ENCODE results near the gene F2RL1.

Gene F2RL1

DNA sequence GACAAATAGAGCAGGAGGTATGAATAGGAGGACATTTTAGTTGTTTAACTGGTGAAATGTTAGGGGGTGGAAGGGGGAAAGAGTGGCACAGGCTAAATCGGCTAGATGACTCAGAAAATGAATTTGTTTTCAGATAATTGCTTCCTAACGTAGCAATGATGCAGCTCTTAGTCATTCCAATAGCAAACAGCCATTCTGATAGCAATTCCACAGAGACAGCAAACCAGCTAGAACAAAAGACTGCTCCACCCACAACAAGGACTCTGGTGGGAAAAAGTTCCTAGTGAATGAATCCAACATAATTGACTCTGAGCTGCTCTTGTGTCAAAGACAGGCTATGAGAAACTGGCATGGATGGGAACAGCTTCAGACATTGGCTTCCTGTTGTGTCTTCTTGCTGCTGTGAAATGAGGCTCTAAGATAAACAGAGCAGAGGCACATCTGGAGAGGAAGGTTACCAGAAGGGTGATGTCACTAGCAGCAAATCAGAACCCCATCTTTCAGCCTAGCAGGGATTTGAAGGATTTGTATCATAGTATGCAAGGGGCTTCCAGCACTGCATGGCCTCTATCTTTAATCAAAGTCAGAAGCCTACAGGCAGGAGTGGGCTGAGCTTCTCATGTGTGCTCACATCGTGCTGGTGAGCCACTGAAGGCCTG lies 28.1 kb upstream of the F2RL1 start (continued):
- TF ChIP-seq ZNF610 (tag by site-specific recombination; IDR thresholded peaks at IDR 0.05; ENCODE audit: borderline replicate concordance): no peak
- no peak for TF ChIP-seq ZNF621 (tag by site-specific recombination; IDR thresholded peaks at IDR 0.05)
- TF ChIP-seq ZNF571 (tag by site-specific recombination; IDR thresholded peaks at IDR 0.05): no peak
- peak; percentile 72 for TF ChIP-seq KLF8 (tag by site-specific recombination; IDR thresholded peaks at IDR 0.05)
- no peak for TF ChIP-seq BCL11B (tag by site-specific recombination; IDR thresholded peaks at IDR 0.05; ENCODE audit: low read depth)
- TF ChIP-seq ZNF341 (tag by site-specific recombination; IDR thresholded peaks at IDR 0.05; ENCODE audit: low read depth): peak; percentile 50; the same call in 1 of the 2 replicates
- TF ChIP-seq, protein P1, sequence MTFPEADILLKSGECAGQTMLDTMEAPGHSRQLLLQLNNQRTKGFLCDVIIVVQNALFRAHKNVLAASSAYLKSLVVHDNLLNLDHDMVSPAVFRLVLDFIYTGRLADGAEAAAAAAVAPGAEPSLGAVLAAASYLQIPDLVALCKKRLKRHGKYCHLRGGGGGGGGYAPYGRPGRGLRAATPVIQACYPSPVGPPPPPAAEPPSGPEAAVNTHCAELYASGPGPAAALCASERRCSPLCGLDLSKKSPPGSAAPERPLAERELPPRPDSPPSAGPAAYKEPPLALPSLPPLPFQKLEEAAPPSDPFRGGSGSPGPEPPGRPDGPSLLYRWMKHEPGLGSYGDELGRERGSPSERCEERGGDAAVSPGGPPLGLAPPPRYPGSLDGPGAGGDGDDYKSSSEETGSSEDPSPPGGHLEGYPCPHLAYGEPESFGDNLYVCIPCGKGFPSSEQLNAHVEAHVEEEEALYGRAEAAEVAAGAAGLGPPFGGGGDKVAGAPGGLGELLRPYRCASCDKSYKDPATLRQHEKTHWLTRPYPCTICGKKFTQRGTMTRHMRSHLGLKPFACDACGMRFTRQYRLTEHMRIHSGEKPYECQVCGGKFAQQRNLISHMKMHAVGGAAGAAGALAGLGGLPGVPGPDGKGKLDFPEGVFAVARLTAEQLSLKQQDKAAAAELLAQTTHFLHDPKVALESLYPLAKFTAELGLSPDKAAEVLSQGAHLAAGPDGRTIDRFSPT (tag by site-specific recombination; IDR thresholded peaks at IDR 0.05): peak; percentile 68
- TF ChIP-seq ZNF132 (tag by site-specific recombination; IDR thresholded peaks at IDR 0.05; ENCODE audit: borderline replicate concordance): no peak
- TF ChIP-seq ZNF423 (tag by site-specific recombination; IDR thresholded peaks at IDR 0.05): no peak
- TF ChIP-seq ZEB2 (tag by site-specific recombination; IDR thresholded peaks at IDR 0.05): peak; percentile 98
- no peak for TF ChIP-seq ZNF433 (tag by site-specific recombination; IDR thresholded peaks at IDR 0.05; ENCODE audit: low read depth)
- TF ChIP-seq, protein P2, sequence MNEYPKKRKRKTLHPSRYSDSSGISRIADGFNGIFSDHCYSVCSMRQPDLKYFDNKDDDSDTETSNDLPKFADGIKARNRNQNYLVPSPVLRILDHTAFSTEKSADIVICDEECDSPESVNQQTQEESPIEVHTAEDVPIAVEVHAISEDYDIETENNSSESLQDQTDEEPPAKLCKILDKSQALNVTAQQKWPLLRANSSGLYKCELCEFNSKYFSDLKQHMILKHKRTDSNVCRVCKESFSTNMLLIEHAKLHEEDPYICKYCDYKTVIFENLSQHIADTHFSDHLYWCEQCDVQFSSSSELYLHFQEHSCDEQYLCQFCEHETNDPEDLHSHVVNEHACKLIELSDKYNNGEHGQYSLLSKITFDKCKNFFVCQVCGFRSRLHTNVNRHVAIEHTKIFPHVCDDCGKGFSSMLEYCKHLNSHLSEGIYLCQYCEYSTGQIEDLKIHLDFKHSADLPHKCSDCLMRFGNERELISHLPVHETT (tag by site-specific recombination; IDR thresholded peaks at IDR 0.05): peak; percentile 82
- TF ChIP-seq ZNF112 (tag by site-specific recombination; IDR thresholded peaks at IDR 0.05): no peak
- no peak for TF ChIP-seq ZNF514 (tag by site-specific recombination; IDR thresholded peaks at IDR 0.05)
- 0 out of 2 replicates have a peak, but pooled peaks have one; percentile 51 for TF ChIP-seq ZSCAN23 (tag by site-specific recombination; IDR thresholded peaks at IDR 0.05)
- TF ChIP-seq, protein P3, sequence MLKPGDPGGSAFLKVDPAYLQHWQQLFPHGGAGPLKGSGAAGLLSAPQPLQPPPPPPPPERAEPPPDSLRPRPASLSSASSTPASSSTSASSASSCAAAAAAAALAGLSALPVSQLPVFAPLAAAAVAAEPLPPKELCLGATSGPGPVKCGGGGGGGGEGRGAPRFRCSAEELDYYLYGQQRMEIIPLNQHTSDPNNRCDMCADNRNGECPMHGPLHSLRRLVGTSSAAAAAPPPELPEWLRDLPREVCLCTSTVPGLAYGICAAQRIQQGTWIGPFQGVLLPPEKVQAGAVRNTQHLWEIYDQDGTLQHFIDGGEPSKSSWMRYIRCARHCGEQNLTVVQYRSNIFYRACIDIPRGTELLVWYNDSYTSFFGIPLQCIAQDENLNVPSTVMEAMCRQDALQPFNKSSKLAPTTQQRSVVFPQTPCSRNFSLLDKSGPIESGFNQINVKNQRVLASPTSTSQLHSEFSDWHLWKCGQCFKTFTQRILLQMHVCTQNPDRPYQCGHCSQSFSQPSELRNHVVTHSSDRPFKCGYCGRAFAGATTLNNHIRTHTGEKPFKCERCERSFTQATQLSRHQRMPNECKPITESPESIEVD (tag by site-specific recombination; IDR thresholded peaks at IDR 0.05): peak; percentile 66; the same call in 1 of the 2 replicates
- TF ChIP-seq ZNF776 (tag by site-specific recombination; IDR thresholded peaks at IDR 0.05; ENCODE audit: borderline replicate concordance): no peak
- TF ChIP-seq HOXC10 (CRISPR knock-in tag; IDR thresholded peaks at IDR 0.05): no peak
- no peak for TF ChIP-seq ZNF133 (tag by site-specific recombination; IDR thresholded peaks at IDR 0.05)
- TF ChIP-seq ZNF16 (tag by site-specific recombination; IDR thresholded peaks at IDR 0.05; ENCODE audit: low read depth): no peak
- TF ChIP-seq, protein P4, sequence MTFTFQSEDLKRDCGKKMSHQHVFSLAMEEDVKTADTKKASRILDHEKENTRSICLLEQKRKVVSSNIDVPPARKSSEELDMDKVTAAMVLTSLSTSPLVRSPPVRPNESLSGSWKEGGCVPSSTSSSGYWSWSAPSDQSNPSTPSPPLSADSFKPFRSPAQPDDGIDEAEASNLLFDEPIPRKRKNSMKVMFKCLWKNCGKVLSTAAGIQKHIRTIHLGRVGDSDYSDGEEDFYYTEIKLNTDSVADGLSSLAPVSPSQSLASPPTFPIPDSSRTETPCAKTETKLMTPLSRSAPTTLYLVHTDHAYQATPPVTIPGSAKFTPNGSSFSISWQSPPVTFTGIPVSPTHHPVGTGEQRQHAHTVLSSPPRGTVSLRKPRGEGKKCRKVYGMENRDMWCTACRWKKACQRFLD (tag by site-specific recombination; IDR thresholded peaks at IDR 0.05): no peak
- no peak for TF ChIP-seq ZNF211 (tag by site-specific recombination; IDR thresholded peaks at IDR 0.05; ENCODE audit: low read depth)
- no peak for TF ChIP-seq ZNF530 (tag by site-specific recombination; IDR thresholded peaks at IDR 0.05; ENCODE audit: low read depth)
- TF ChIP-seq ZNF114 (tag by site-specific recombination; IDR thresholded peaks at IDR 0.05): no peak
- TF ChIP-seq, protein P5, sequence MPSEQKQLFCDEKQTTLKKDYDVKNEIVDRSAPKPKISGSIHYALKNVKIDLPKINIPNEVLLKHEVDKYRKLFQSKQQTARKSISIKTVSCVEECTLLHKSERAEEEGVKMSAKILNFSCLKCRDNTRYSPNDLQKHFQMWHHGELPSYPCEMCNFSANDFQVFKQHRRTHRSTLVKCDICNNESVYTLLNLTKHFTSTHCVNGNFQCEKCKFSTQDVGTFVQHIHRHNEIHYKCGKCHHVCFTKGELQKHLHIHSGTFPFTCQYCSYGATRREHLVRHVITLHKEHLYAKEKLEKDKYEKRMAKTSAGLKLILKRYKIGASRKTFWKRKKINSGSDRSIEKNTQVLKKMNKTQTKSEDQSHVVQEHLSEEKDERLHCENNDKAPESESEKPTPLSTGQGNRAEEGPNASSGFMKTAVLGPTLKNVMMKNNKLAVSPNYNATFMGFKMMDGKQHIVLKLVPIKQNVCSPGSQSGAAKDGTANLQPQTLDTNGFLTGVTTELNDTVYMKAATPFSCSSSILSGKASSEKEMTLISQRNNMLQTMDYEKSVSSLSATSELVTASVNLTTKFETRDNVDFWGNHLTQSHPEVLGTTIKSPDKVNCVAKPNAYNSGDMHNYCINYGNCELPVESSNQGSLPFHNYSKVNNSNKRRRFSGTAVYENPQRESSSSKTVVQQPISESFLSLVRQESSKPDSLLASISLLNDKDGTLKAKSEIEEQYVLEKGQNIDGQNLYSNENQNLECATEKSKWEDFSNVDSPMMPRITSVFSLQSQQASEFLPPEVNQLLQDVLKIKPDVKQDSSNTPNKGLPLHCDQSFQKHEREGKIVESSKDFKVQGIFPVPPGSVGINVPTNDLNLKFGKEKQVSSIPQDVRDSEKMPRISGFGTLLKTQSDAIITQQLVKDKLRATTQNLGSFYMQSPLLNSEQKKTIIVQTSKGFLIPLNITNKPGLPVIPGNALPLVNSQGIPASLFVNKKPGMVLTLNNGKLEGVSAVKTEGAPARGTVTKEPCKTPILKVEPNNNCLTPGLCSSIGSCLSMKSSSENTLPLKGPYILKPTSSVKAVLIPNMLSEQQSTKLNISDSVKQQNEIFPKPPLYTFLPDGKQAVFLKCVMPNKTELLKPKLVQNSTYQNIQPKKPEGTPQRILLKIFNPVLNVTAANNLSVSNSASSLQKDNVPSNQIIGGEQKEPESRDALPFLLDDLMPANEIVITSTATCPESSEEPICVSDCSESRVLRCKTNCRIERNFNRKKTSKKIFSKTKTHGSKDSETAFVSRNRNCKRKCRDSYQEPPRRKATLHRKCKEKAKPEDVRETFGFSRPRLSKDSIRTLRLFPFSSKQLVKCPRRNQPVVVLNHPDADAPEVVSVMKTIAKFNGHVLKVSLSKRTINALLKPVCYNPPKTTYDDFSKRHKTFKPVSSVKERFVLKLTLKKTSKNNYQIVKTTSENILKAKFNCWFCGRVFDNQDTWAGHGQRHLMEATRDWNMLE (tag by site-specific recombination; conservative IDR thresholded peaks at IDR 0.05; ENCODE audit: low read depth): peak; percentile 53
- TF ChIP-seq ZBTB1 (tag by site-specific recombination; IDR thresholded peaks at IDR 0.05): no peak
- TF ChIP-seq ZNF223 (tag by site-specific recombination; IDR thresholded peaks at IDR 0.05): no peak
- no peak for TF ChIP-seq KLF7 (tag by site-specific recombination; IDR thresholded peaks at IDR 0.05; ENCODE audit: borderline replicate concordance)
